ENCODE results near the gene TMTC4.
A peak's percentile ranks its signal among the peaks of the same experiment; 100 is the strongest.
"Not testable (repeated sequence)": the region's sequence is repeated elsewhere in the genome, so short reads cannot be mapped to it uniquely, and the experiment has no call there.

The TMTC4 gene

GRCh38 chr13:100584896-100585295 lies 89.7 kb downstream of the TMTC4 start:
- DNase-seq (ENCODE audit: low spot score): no peak

- DNase-seq (ENCODE audit: low spot score): no peak
Measured at GRCh38 chr13:100581504-100581903, 93.1 kb downstream of the TMTC4 start.

- no peak for DNase-seq (ENCODE audit: low spot score)
Measured at GRCh38 chr13:100581030-100581429, 93.6 kb downstream of the TMTC4 start.

GRCh38 chr13:100580045-100580444 lies 94.5 kb downstream of the TMTC4 start:
- no peak for DNase-seq (ENCODE audit: low spot score)

GRCh38 chr13:100577239-100577638 lies 97.4 kb downstream of the TMTC4 start:
- DNase-seq (ENCODE audit: low spot score): not testable (repeated sequence)

- DNase-seq (ENCODE audit: low spot score): peak; percentile 60
Measured at GRCh38 chr13:100573121-100573520, 101.5 kb downstream of the TMTC4 start.

GRCh38 chr13:100566543-100566942 lies 108.1 kb downstream of the TMTC4 start:
- DNase-seq (ENCODE audit: low spot score): no peak

- DNase-seq (ENCODE audit: low spot score): no peak
Measured at GRCh38 chr13:100565286-100565685, 109.3 kb downstream of the TMTC4 start.

GRCh38 chr13:100564444-100565223 lies 110.0 kb downstream of the TMTC4 start:
- DNase-seq (ENCODE audit: low spot score): no peak

GRCh38 chr13:100563779-100564178 lies 110.8 kb downstream of the TMTC4 start:
- DNase-seq (ENCODE audit: low spot score): no peak

GRCh38 chr13:100561599-100562204 lies 112.9 kb downstream of the TMTC4 start:
- no peak for DNase-seq (ENCODE audit: low spot score)

- DNase-seq (ENCODE audit: low spot score): no peak
Measured at GRCh38 chr13:100561158-100561499, 113.5 kb downstream of the TMTC4 start.

- no peak for DNase-seq (ENCODE audit: low spot score)
Measured at GRCh38 chr13:100560498-100561157, 114.0 kb downstream of the TMTC4 start.

GRCh38 chr13:100559886-100560285 lies 114.7 kb downstream of the TMTC4 start:
- DNase-seq (ENCODE audit: low spot score): no peak

Data from AG08396 (cell line).